K562 (cell line): Measurements from ENCODE around the gene PHF14.

Experiments
- ATF6 ChIP-seq: sonication (generic); formaldehyde crosslinking; IDR thresholded peaks from 2 replicates; pipeline ENCODE4 v1.4.0; 2020; ENCODE audit warnings: mild to moderate bottlenecking, missing genetic modification reagents
- ESRRA ChIP-seq: fragments of 450-650 bp; IDR thresholded peaks from 2 replicates; pipeline ENCODE4 v1.6.1; 2014; ENCODE audit warnings: low read depth, mild to moderate bottlenecking, moderate library complexity, borderline replicate concordance
- GTF2A2 ChIP-seq: IDR thresholded peaks from 2 replicates; pipeline ENCODE4 v1.6.1; 2016; ENCODE audit warnings: mild to moderate bottlenecking, missing genetic modification characterization, missing compliant biosample characterization
- MBD1 ChIP-seq: fragments of 250-450 bp; sonication (Bioruptor Pico); IDR thresholded peaks from 2 replicates; pipeline ENCODE4 v1.8.0; 2022; ENCODE audit warnings: inconsistent platforms
- PTTG1 ChIP-seq: fragments of 450-650 bp; IDR thresholded peaks from 2 replicates; pipeline ENCODE4 v1.6.1; 2016; ENCODE audit warnings: low read depth, mild to moderate bottlenecking, missing genetic modification characterization, missing compliant biosample characterization

GRCh38 chr7:11124856-11125559, 151.3 kb downstream of the PHF14 start:
- no peak for TF ChIP-seq GTF2A2
- no peak for TF ChIP-seq PTTG1 (tag)
- no peak for TF ChIP-seq MBD1 (CRISPR knock-in tag)
- TF ChIP-seq ESRRA, result no peak
- no peak for TF ChIP-seq ATF6 (CRISPR knock-in tag)
